ENCODE measurements around the gene NKX6-2.
"Not testable (repeated sequence)": the region's sequence is repeated elsewhere in the genome, so short reads cannot be mapped to it uniquely, and the experiment has no call there.

The NKX6-2 gene

GRCh38 chr10:132797986-132798385 lies 12.0 kb upstream of the NKX6-2 start:
- not testable (repeated sequence) for DNase-seq (ENCODE audit: low read depth)

GRCh38 chr10:132796846-132797245 lies 10.9 kb upstream of the NKX6-2 start:
- no peak for DNase-seq (ENCODE audit: low read depth)

- DNase-seq (ENCODE audit: low read depth): no peak
These were observed 8.2 kb upstream of the NKX6-2 start for GRCh38 chr10:132793871-132794849.

- DNase-seq (ENCODE audit: low read depth): no peak
These were observed 7.3 kb upstream of the NKX6-2 start for GRCh38 chr10:132793213-132793612.

DNA sequence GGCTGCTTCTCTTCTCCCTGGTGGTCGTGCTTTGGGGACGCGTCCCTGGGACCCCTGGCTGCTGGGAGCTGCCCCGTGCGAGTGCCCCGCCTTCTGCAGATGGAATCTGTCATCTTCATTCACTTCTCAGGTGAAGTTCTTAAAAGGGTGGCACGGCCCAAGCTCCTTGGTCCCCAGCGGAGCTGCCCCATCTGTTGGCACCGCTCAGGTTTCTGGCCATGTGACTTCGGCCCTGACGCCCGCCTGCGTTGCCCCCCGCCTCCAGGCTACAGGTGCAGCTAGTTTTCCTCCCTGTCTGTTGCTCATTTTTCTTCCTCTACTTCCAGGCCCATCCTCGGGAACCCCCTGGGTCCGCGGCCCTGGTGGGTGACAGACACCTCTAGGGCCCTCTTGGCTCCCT lies 6.8 kb upstream of the NKX6-2 start:
- no peak for DNase-seq (ENCODE audit: low read depth)

DNA sequence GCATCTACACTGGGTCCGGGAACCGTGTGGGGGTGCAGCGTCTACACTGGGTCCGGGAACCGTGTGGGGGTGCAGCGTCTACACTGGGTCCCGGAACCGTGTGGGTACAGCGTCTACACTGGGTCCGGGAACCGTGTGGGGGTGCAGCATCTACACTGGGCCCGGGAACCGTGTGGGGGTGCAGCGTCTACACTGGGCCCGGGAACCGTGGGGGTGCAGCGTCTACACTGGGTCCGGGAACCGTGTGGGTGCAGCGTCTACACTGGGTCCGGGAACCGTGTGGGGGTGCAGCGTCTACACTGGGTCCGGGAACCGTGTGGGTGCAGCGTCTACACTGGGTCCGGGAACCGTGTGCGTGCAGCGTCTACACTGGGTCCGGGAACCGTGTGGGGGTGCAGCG lies 6.2 kb upstream of the NKX6-2 start:
- DNase-seq (ENCODE audit: low read depth): not testable (repeated sequence)

DNA sequence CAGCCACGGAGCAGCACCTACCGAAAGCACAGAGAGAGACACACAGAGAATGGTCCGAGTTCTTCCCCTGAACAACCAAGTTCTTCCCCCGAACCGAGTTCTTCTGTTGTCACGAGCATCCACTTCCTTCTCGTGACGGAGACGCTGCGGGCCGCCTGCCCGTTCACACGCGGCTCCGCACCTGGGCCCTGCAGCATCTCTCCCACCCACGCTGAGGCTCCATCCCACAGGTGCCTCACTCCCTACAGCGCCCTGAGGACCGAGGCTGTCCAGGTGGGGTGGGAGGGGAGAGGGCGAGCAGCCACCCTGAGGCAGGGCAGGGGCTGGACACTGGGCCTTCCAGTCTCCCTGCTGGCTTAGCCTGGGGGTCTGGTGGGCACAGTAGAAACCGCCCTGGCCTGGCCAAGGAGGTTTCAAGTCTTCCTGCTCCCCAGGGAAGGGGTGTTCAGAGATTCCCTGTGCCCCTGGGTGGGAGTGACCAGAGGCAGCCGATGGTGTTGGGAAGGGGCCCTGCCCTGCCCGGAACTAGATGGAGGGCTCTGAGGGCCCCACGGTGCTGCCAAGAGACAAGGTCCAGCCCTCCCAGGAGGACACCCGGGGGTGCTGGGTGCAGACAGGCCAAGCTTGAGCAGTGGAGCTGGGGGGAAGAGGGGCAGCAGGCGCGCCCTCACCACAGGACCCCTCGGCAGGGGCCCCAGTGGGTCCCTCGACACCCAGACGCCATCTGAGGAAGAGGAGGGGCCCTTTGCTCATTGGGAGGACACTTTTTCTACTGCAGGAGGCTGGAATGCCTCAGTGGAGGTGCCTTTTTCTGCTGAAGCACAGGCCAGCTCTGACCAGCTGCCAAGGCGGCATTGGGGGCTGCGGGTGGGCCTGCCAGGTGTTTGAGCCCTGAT lies 5.2 kb upstream of the NKX6-2 start:
- no peak for DNase-seq (ENCODE audit: low read depth)

- no peak for DNase-seq (ENCODE audit: low read depth)
These were observed 4.5 kb upstream of the NKX6-2 start for GRCh38 chr10:132790470-132790869.

DNA sequence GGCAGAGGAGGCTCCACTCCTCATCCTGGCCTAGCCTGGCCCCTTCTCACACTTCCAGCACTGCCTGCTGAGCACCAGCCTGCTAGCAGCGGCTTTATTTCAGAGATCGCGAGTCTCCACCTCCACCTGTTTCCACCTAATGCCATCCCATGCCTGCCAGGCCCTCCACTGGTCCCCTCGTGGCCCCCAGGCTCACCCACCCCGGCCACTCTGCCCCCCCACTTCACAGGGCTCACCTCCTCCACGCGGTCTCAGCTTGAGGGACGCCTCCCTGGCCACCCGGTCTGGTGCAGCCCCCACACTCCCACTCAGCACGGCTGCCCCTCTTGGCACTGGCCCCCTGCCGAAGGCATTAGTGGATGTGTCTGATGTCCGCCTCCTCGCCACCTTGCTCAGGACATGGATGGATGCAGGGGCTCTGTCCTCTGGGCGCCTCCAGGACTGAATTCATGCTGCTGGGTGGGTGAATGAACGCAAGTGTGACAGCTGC lies 3.8 kb upstream of the NKX6-2 start:
- DNase-seq (ENCODE audit: low read depth): no peak

- no peak for DNase-seq (ENCODE audit: low read depth)
These were observed 2.9 kb upstream of the NKX6-2 start for GRCh38 chr10:132788831-132789219.

DNA sequence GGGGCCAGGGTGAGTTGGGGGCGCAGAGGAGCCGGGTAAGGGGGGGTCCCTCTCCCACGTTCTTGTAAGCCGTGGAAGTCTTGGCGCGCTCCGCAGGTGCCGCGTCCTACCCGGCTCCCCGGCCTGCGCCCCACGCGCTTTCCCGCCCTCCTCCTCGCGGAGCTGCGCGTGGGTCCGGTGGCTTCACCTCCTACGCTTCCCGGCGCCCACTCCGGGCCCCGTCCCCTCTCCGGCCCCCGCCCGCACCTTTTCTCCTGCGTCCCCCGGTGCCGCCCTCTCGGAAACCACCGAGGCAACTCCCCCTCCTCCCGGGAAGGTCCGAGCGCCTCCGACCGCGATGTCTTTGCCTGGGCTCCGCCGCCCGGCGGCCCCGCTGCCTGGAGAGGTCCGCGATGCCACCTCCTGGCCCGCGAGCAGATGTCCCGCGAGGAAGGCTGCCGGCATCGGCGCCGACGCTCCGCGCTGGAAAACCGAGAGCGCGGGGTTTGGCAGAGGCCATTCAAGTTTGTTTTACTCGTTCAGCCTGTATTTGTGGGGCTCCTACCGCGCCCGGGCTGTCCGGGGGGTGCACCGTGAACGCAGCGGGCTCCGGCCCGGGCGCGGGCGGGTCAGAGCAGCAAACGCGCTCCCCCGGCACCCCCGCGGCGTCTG lies 2.4 kb upstream of the NKX6-2 start:
- peak; percentile 4 for DNase-seq (ENCODE audit: low read depth)

DNA sequence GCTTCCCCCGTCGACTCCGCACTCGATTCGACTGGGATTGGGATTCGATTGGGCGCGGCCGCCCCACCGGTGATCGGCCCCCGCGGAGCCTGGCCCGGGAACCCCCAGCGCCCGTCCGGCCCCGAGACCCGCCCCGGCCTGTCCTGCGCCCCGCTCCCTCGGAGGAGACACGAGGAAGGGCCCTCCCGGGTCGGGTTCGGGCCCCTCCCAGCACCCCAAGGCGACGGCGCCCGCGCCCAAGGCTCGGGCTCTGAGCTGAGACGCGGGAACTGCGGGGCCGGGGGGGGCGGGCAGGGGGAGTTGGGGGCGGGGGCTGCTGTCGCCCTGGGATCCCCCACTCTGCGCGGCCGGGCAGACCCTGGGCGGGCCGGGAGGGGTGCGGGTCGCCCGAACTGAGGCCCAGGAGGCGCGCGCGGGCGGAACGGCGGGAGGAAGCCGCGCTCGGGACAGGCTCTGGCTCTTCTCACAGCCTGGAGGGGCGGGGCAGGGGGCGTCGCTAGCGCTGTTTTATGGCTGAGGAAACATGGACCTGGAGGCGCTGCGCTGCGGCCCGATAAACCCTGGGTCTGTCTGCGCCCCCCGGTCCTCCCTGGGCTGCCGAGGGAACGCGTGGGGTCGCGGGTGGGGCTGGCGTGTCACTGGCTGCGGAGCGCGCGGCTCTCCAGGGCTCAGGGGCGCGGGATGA lies 1.7 kb upstream of the NKX6-2 start:
- no peak for DNase-seq (ENCODE audit: low read depth)

GRCh38 chr10:132786884-132787494 lies 1.0 kb upstream of the NKX6-2 start:
- DNase-seq (ENCODE audit: low read depth): no peak

GRCh38 chr10:132786476-132786883 lies 533 bp upstream of the NKX6-2 start:
- DNase-seq (ENCODE audit: low read depth): no peak

- no peak for DNase-seq (ENCODE audit: low read depth)
These were observed 853 bp downstream of the NKX6-2 start for GRCh38 chr10:132784866-132785722.

GRCh38 chr10:132783940-132784865 lies 1.7 kb downstream of the NKX6-2 start:
- DNase-seq (ENCODE audit: low read depth): no peak

- DNase-seq (ENCODE audit: low read depth): no peak
These were observed 2.6 kb downstream of the NKX6-2 start for GRCh38 chr10:132783165-132783939.

DNA sequence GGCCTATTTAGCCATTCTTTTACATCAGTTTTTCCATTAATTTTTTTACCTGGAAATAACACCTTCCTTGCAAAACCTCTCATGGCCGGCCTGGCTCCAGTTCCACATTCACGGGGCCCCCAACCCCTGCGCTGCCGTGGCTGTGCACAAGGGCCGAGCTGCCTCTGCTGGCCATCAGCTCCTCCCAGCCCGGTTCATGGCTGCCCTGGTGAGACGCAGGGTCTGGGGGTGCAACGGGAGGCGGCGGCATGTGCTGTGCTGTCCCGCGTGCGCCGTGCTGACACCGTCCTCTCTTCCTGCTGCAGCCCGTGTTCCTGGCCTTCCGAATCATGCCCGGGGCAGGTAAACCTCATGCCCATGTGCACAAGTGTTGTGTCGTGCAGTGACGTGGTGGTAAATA lies 4.4 kb downstream of the NKX6-2 start:
- no peak for DNase-seq (ENCODE audit: low read depth)
